ENCODE data around the gene NOD2. TPM values are rescaled to one million over a fixed set of nuclear protein-coding genes. Genes with fewer than 3 reads are reported as not detected.

The NOD2 gene
- total RNA-seq, 4 donors from 2014 or later = 1.7 to 4.1 TPM; not detected in 2

DNA sequence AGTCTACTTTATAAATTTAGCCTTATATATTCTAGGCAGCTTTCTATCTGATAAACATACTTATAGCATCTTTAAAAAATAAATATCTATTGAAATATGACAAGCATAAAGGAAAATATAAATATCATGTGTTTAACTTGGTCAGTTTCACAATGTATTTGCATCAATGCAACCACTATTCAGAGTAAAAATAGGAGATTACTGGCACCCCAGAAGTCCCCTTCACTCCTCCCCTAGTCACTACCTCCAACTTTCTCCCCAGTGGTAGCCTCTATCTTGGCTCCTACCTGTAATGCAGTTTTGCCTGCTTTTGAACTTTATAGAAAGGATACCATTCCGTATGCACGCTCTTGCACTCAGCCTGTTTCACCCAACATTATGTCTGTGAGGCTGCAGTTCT, 3.2 kb upstream of the NOD2 start:
- TF ChIP-seq, protein P1, sequence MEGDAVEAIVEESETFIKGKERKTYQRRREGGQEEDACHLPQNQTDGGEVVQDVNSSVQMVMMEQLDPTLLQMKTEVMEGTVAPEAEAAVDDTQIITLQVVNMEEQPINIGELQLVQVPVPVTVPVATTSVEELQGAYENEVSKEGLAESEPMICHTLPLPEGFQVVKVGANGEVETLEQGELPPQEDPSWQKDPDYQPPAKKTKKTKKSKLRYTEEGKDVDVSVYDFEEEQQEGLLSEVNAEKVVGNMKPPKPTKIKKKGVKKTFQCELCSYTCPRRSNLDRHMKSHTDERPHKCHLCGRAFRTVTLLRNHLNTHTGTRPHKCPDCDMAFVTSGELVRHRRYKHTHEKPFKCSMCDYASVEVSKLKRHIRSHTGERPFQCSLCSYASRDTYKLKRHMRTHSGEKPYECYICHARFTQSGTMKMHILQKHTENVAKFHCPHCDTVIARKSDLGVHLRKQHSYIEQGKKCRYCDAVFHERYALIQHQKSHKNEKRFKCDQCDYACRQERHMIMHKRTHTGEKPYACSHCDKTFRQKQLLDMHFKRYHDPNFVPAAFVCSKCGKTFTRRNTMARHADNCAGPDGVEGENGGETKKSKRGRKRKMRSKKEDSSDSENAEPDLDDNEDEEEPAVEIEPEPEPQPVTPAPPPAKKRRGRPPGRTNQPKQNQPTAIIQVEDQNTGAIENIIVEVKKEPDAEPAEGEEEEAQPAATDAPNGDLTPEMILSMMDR (IDR thresholded peaks at IDR 0.05) = no peak
- TF ChIP-seq POLR2A (IDR thresholded peaks at IDR 0.05) = no peak
- H3K27me3 ChIP-seq = no peaks in the 10 kb centered on the region
- H3K27ac ChIP-seq = no peak overlapping the region
- no peaks in the 10 kb centered on the region for H3K9me3 ChIP-seq
- H3K36me3 ChIP-seq = no peaks in the 10 kb centered on the region
- DNase-seq = no peak
- H3K4me3 ChIP-seq = no peak overlapping the region
- peaks cover 0 to 10% (median 9%) of the 10 kb centered on the region in 4 donors for H3K4me1 ChIP-seq

DNA sequence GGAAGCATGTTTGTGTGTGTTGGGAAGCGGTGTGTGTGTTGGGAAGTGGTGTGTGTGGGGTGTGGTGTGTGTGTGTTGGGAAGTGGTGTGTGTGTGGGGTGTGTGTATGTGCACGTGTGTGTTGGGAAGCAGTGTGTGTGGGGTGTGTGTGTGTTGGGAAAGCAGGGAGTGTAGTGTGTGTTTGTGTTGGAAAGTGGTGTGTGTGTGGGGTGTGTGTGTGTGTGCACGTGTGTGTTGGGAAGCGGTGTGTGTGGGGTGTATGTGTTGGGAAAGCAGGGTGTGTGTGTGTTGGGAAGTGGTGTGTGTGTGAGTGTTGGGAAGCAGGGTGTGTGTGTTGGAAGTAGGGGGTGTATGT, 785 bp upstream of the NOD2 start:
- Histone ChIP-seq H3K36me3 (no peaks in the 10 kb centered on the region), H3K9me3 (no peaks in the 10 kb centered on the region), H3K4me1 (peaks cover 7 to 28% (median 17%) of the 10 kb centered on the region in 4 donors), H3K27ac (no peak overlapping the region), H3K4me3 (no peak overlapping the region), H3K27me3 (no peaks in the 10 kb centered on the region)
- no peak for TF ChIP-seq POLR2A (IDR thresholded peaks at IDR 0.05)
- TF ChIP-seq, protein P1 (IDR thresholded peaks at IDR 0.05) = no peak
- DNase-seq = no peak

- Histone ChIP-seq H3K4me3 (peak overlapping the region in 2 of 4 donors; percentile 62 to 64), H3K27ac (peak overlapping the region in 1 of 4 donors; percentile 70), H3K9me3 (no peaks in the 10 kb centered on the region), H3K4me1 (peaks cover 7 to 38% (median 19%) of the 10 kb centered on the region in 4 donors), H3K36me3 (no peaks in the 10 kb centered on the region), H3K27me3 (no peaks in the 10 kb centered on the region)
- TF ChIP-seq POLR2A (IDR thresholded peaks at IDR 0.05) = no peak
- no peak for DNase-seq
Measured at GRCh38 chr16:50694206-50694605, 800 bp downstream of the NOD2 start.

GRCh38 chr16:50695017-50696000, 1.9 kb downstream of the NOD2 start:
- Histone ChIP-seq H3K27me3 (no peaks in the 10 kb centered on the region), H3K4me1 (peaks cover 7 to 38% (median 19%) of the 10 kb centered on the region in 4 donors), H3K4me3 (no peak overlapping the region), H3K9me3 (no peaks in the 10 kb centered on the region), H3K36me3 (no peaks in the 10 kb centered on the region), H3K27ac (peak overlapping the region in 3 of 4 donors; percentile 61 to 77 (median 69))
- DNase-seq = no peak
- TF ChIP-seq POLR2A (IDR thresholded peaks at IDR 0.05) = no peak
- TF ChIP-seq, protein P1 (IDR thresholded peaks at IDR 0.05) = no peak

DNA sequence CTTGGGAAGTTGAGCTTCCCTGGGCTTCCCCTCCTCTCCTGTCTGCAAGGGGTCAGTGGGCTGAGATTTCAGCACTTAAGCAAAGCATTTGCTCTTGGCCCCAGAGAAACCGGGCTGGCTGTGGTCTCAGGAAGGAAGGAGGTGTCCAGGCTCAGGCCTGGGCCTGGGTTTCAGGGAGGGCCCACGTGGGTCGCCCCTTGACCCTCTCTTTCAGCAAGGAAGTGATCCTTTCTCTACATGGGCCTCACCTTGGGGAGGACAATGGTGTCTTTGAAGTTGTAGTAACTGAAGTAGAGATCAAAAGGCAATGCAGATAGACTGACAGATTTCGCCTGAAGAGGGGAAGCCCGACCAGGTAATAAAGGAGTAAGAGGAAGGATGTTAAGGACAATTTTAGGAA, 2.7 kb downstream of the NOD2 start:
- TF ChIP-seq POLR2A (IDR thresholded peaks at IDR 0.05) = no peak
- TF ChIP-seq, protein P1 (IDR thresholded peaks at IDR 0.05) = no peak
- H3K36me3 ChIP-seq = no peaks in the 10 kb centered on the region
- peaks cover 7 to 38% (median 19%) of the 10 kb centered on the region in 4 donors for H3K4me1 ChIP-seq
- no peak overlapping the region for H3K4me3 ChIP-seq
- H3K27me3 ChIP-seq = no peaks in the 10 kb centered on the region
- DNase-seq = no peak
- no peaks in the 10 kb centered on the region for H3K9me3 ChIP-seq
- H3K27ac ChIP-seq = peak overlapping the region in 3 of 4 donors; percentile 61 to 77 (median 69)
